ENCODE results near the gene COL18A1.

DNA sequence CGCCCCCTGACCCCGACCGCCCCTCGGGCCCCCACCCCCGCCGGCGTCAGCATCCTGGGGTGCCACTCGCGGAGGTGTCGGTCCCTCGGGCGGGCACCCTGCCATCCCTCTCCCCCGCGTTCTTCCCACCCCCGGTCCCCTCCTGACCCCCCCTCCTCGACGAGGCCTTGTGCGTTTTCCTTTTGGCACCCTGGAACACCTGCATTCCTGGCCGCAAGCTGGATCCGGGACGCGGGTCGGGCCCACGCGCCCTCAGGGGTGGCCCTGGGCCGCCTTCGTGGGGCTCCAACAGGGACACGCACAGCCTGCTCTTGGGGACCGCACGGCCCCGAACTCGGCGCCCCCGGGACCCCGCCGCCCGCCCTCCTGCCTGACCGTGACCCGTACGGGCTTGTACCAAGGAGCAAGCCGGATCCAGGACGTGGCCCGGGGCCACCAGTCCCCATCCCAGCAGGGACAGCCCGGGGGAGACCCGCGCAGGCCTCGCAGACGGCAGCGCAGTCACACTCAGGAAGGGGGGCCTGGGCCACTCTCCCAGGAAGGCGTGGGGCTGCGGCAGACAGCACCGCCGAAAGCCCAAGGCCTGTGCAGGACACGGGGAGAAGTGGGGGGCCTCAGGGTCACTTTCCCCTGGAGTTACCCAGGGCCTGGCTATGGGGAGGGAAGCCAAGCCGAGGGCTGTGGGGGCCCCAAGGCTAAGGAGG lies 137.9 kb downstream of the COL18A1 start:
- TF ChIP-seq POLR2A (IDR thresholded peaks at IDR 0.05) = no peak
- no peak for TF ChIP-seq CTCF (IDR thresholded peaks at IDR 0.05)
